HG02943 (cell line): ENCODE results near the gene MYH13.

Experiments used
- ATAC-seq: cut with Tn5 transposase; IDR thresholded peaks from one replicate; pipeline ENCODE4 v1.9.1; 2021; ENCODE audit warnings: mild to moderate bottlenecking, low read depth, moderate library complexity; ENCODE audit not compliant: unreplicated experiment

MYH13 gene

DNA sequence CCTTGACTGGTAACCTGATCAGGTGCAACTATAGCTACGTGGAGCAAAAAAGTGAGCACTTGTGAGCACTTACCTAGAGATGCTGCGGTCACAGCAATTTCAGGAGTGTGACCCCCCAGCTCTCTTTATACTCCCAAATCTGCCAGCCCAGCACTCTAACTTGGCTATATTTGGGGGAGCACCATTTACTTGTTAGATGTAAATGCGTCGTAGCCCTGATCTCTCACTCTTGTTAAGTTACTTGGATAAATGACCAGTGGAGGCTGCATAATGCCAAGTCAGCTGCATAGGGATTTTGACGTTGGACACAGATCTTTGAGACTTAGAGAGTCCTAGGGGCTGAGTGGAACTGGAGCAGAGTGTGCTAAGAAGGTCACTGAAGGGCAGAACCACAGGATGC is at the start of gene MYH13:
MYH13 (minus strand) TSS at position 101 of the 400 bp plus-strand sequence. CDS start 8,476 bp downstream, outside the sequence.
- ATAC-seq = no peak

DNA sequence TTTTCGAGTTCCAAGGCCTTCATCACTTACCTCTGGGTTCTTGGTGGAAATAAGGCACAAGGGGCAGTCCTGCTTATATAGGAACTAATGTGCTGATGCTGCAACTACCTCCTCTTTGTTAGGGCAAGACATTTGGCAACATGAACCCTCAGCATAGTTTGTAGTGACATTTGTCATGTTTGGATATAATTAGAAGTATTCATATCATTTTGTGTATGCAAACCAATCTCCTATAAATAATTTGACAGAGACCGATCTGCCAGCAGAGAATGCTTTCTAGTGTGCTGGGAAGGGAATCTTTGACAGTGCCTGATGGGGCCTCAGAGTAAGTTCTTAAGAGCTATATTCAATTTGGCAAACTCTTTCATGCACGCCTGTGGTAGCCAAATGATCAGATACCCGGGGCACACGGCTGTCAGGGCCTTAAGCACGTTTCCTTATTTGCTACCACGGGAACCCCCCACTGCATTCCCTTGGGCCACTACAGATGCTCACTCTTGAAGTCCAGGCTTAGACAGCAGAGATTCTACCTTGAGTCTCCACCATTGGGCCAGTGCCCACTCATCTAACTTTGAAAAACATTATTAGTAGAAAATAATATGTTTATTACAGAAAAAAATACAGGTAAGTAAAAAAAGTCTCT is 49.2 kb upstream of the MYH13 start, which contains the start of gene MYH8:
MYH8 (minus strand) TSS at position 51 of the 643 bp plus-strand sequence. CDS start 1,723 bp downstream, outside the sequence.
- no peak for ATAC-seq

DNA sequence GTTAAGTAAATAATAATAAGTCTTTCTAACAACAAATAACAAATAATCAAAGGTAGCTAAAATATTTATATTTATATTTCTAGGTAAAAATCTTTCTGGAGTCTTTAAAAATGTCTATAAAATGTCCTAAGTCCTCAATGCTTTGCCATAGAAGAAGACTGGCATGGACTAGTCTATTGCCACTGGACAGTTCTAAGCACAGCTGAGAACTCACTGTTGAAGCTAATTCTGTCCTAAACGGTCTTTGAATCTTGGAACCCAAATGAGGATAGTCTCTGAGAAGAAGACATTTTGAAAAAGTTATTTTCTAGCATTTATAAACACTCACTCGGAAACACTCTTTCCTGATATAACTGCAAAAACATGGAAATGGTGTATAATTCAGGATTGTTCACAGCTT is 48.4 kb upstream of the MYH13 start:
- ATAC-seq = no peak

DNA sequence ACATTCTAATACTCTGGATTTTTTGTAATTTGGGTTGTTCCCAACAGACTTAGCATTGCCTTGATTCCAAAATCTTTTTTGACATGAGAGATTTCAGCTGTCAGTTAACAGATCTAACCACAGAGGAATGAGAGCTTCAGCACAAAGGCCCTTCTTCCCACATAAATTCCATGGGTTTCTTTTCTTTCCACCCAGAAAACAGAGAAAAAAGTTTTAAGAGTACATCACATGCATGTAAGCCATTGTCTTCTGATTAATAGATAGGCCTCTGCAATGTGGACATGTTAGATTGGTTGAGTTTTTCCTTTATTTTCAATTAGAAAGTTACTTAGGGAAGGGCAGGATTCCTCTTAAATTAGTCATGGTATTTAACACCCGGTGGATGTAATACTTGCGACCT is 48.0 kb upstream of the MYH13 start:
- no peak for ATAC-seq

DNA sequence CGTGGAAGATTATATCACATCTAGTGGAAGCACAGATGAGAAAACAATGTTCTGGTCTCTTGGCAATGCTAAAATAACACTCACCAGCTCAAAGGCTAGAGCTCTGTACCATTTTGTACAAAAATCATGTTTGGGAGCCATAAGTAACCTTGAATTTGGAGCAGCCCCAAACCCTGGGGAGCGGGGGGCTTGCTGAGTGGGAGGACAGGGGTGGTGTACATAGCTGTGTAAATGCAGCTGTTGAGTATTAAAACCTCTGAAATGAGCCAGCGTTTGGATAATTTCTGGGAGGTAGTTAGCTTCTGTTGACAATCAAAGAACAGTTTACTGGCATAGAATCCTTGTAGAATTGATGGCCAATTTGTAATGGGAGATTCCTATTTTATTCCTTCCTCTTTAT is 44.6 kb upstream of the MYH13 start:
- no peak for ATAC-seq

DNA sequence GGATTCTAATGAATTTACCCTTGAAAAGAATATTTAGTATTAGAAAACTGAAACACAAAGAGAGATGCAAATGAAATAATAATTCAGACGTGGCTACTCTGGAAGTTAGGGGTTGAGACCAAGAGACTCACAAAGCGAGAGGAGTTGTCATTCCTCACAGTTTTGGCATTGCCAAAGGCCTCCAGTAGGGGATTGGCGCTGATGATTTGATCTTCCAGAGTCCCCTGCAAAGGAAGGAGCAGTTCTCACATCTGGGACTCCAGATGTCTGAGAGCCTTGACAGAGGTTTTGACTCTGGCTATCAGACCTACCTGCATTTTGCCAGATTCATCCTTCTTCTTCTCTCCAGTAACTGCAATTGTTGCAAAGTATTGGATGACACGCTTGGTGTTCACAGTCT is 42.4 kb upstream of the MYH13 start:
- no peak for ATAC-seq

DNA sequence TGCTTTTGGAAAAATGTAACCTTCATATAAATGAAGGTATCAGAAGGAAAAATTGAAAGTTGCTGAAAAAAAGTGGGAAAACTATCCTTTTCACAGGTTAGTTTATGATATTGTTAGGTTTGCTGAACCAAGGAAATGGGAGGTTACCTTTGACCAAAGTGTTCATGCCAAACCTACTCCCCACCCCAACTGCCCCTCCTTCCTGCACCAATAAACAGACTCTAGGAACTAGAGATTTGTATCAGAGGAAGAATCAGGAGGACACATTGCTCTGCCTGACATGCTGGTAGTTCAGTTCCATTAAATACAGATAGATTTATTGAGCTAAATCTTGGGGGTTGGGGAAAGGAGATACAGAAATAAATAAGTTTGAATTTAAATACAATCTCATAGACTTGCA is 30.8 kb upstream of the MYH13 start:
- ATAC-seq = no peak

DNA sequence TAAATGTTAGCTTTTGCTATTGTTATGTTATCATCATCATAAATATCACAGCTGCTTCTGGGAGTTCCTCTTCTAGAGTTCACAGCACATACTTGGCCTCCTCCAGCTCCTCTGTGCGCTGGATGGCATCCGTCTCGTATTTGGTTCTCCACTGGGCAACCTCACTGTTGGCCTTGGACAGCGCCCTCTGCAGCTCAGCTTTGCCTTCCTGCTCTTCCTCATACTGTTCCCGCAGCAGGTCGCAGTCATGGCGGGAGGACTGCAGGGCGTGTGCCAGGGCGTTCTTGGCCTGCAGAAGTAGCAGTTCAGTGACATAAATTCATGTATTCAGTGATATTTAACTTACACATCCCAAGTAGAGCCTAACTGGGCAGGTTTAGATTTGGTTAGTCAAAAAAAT is 25.5 kb upstream of the MYH13 start:
- ATAC-seq = no peak

DNA sequence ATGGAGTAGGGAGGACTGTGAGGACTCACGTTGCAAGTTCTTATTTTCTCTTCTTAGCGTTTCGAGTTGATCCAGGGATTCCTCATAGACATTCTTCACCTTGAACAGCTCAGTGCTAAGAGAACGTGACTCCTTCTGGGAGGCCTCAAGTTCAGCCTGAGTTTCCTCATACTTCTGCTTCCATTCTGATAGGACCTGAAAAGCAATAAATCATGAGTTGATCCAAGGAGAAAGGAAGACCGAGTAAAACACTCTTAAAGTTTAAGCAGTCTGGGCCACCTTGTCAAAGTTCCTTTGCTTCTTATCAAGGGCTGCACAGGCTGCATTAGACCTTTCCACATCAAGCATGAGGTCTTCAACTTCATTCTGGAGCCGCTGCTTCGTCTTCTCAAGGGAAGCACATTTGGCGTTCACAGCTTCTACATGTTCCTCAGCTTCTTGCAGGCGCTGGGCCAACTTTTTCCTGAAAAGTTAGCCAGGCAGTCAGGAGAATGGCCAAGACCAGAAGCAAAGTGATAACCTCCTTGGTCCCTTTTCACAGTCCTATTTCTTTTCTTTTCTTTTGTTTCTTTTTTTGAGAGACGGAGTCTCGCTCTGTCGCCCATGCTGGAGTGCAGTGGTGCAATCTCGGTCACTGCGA is 23.8 kb upstream of the MYH13 start:
- no peak for ATAC-seq

DNA sequence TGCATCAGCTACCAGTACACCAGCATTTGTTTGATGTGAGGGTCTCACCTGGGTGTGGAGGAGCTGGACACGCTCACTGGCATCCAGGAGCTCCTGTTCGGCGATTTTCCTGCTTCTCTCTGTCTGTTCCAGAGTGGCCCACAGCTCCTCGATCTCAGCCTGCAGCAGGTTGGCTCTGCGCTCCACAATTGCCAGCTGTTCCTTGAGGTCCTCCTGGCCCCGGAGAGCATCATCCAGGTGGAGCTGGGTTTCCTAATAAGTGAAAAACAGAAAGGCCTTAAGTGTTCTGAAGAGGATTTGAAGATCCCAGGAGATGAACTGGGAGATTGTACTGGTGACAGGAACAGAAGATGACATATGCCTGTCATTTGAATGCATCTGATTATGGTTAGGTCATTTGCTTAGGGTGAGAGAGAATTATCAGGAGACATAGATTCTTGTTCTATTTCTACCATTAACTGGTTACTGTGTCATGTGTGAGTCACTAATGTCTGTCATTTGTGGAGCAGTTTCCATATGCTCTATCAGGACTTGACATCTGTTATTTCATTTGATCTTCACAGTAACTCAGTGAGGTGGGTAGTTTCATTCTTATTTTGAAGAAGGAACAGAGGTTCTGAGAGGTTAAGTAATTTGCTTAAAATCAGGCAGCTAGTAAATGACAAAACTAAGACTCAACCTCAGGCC is 21.5 kb upstream of the MYH13 start:
- ATAC-seq = no peak

DNA sequence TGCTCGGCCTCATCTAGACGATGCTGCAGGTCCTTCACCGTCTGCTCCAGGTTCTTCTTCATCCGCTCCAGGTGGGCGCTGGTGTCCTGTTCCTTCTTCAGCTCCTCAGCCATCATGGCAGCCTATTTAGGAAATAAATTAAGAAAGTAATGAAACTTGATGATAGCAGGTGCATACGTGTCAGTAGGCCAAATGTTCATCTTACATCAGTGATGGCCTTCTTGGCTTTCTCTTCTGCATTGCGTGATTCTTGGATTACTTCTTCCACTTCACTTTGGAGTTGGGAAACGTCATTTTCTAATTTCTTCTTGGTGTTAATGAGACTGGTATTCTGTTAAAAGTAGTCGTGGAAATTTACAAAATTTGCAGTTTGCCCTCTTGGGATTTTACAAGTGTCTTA is 20.1 kb upstream of the MYH13 start:
- ATAC-seq = no peak

DNA sequence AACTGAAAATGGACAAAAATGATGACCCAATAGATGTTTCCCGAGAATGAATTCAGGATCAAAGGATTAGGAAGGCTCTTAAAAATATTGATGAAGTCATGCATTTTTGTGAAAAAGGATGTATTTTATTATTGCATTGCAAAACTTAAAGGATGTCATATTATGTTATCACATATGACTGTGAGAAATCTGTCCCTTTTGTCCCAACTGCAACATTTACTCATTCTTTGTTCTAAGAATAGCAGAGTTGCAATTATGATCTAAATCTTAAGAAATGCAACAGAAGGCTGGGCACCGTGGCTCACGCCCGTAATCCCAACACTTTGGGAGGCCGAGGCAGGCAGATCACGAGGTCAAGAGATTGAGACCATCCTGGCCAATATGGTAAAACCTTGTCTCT is 13.1 kb upstream of the MYH13 start:
- ATAC-seq = no peak

DNA sequence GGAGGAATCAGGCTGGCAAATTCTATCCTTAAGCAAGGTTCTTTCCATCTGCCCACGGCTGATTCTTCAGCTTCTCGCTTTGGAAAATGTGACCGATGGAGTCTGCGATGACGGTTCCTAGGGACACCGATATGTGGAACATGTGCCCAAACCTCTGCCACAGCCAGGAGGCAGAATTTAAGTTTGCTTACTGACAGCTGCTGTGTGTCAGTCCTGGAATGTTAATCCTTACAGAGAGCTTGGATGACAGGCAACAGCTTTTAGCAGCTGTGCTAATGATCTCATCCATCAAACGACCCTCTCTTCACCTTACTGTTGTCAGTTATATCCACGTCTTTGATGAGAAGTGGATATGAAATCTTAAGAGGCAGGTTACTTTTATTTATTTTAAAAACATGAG is 11.4 kb upstream of the MYH13 start:
- ATAC-seq = no peak

DNA sequence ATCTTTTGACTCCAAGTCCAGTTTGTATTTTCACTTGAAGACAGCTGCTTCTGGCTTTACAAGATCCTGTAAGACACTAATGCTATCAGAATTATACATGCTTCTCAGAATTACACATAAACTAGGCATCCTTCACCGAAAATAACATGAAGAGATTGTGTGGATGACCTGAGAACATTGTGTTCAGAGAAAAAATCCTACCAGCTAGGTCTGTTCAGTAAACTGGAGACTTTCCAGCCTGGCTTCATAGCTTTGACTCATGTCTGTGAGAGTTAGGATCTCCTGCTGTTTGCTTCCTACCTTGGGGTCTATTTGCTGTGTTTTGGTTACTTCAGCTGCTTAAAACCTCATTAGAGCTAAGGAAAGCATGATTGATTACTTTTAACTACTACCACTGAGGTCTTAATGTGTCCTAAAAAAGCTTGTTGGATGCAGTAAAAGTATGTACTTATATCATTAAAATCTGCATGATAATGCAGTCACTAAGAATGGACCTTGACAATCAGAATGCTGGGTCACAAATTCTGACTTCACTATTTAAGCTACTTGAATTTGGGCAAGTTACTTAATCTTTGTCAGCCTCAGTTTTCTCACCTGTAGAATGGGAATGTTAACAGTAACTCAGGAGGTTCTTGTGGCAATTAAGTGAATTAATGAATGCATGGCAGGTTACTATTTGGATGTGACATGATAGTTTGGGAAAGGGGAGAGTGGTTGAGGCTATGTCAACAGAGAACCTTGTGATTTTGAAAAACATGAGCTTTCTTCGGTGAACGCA is 8.0 kb upstream of the MYH13 start:
- no peak for ATAC-seq

DNA sequence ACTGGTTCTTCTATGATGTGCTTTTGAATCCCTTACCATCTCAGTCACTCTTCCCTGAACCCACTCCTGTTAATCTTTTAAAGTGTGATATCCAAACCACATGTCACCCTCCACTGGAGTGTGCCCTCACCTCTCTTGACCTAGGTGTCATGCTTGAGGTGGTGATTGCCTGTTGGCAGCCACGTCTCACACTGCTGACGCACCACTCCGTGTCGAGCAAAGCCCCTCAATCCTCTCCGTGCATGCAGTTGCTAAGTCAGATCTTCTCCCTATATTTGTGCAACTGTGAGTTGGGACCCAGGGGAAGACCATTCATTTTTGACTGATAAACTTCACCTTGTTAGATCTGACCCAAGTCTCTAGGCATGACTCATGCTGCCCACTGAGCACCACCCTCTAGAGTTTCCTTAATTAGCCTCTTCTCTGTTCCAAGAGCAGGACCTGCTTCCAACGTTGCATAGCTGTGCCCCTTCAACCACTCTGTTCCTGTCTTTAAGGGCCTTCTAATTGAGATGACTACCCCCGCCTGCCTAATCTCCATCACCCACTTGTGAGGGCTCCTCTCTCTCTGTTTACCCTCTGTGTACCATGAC is 2.7 kb downstream of the MYH13 start:
- no peak for ATAC-seq

DNA sequence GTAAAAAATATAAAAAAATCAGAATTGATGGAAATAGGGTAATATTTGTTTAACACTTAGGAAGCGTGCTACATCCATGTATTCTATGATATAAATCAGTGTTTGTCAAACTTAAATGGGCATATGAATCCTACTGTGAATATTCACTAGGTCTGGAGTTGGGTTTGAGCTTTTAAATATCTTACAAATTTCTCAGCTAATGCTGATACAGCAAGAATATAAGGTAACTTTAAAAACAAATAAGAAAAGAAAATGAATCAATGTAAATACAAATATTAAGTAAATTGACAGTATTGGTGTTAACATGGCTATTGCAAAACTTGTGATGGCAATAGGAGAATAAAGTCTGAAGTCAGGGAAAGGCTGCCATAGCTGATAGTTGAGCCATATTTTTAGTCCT is 3.6 kb downstream of the MYH13 start:
- ATAC-seq = no peak

DNA sequence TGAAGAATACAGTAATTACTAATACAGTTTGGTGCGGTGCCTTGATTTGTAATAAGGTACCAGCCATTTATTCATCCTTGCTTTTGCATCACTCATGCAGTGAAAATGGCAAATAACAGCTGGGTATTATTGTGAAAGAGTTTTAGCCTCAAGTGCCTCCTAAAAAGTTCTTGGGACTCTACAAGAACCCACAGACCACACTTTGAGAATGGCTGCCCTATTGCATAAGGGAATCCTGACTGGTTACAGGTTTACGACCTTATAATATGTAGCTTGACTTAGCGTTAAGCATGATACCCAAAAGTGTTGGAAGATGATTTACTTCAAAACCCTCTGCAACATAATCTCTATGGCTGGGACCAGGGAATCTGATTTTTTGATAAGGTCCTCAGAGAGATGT is 4.2 kb downstream of the MYH13 start:
- no peak for ATAC-seq

DNA sequence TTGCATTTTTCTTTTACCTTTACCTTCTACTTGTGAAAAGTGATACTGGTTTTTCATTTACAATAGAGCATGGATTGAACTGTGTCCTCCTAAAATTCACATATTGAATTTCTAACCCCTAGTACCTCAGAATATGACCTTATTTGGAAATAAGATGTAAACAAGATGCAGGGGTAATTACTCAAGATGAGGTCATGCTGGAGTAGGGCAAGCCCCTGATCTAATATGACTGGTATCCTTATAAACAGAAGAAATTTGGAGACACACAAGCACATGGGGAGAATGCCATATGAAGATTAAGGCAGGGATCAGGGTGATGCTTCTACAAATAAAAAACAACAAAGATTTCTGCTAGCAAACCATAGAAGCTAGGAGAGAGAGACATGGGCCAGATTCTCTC is 12.2 kb downstream of the MYH13 start:
- no peak for ATAC-seq

DNA sequence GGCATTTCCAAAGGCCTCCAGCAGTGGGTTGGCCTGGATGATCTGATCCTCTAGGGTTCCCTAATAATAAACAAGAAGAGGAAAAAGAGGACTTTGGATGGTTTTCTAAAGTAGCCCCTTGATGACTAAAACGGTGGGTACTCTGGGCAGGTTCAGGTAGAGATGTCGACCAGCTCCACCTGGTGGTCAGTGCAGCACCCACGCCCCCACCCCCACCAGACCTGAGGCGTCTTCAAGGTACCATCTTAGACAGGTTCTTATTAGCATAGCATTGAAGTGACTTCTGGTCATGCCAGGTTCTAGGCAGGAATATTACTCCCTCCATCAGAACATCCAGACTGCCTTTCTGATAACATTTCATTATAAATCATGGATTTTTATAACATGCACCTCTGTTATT is 15.0 kb downstream of the MYH13 start:
- no peak for ATAC-seq

DNA sequence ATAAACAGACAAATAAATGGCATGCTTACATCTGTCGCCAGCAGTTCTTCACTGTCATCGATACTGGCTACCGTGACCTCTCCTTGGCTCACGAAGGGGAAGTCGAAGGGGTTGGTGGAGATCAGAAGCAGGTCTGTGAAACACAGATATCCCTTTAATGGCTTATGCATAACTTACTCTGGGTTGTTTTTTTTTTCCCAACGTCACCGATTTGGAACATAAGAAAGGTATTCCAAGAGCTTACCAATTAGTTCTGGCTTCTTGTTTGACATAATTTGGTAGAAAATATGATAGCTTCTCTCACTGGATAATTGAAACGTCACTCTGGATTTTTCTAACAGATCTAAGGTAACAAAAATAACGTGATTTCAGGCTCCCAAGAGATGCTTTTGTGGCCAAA is 18.2 kb downstream of the MYH13 start:
- ATAC-seq = no peak

DNA sequence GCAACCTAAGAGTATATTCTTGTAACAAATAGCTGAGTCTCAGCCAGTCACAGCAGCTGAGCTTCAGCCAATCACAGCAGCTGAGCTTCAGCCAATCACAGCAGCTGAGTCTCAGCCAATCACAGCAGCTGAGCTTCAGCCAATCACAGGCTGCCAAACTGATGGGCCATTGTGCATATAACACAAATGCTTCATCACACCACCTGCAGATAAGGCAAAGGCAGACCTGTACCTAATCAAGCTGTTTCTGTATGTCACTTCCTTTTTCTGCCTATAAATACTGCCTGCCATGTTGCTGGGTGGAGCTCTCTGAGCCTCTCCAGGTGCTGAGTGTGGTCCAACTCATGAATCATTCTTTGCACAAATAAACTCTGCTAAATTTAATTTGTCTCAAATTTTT is 19.9 kb downstream of the MYH13 start:
- ATAC-seq = no peak
